B cell (primary cell): ENCODE measurements around the gene CTCFL. TPM values are rescaled to one million over a fixed set of nuclear protein-coding genes. Genes with fewer than 3 reads are reported as not detected.

Experiments used
- ATAC-seq: fragments of 200-7000 bp; cut with Tn5 transposase; one replicate; pipeline ENCODE4 v1.10.0; 2021; ENCODE audit warnings: low read depth, mild to moderate bottlenecking, moderate number of reproducible peaks, moderate library complexity
- CTCF ChIA-PET: fragments of 350-600 bp; sonication (Branson Sonifier 250); formaldehyde crosslinking; loops from one replicate; lab custom pipeline; 2021; ENCODE audit warnings: antibody characterized with exemption, inconsistent platforms; lab: Charles Lee
- POLR2A ChIA-PET: fragments of 350-600 bp; sonication (Branson Sonifier 250); formaldehyde crosslinking; loops from one replicate; lab custom pipeline; 2021; ENCODE audit warnings: antibody characterized with exemption; lab: Charles Lee
- DNase-seq: peaks from one replicate; pipeline ENCODE4 v3.0.0; 2013
- H2AFZ ChIP-seq: 2 replicates; pipeline ENCODE4 v1.6.1; 2012; ENCODE audit warnings: mild to moderate bottlenecking, low read depth, low read length; ENCODE audit not compliant: insufficient read depth, poor library complexity, severe bottlenecking
- H3K27ac ChIP-seq, 2 donors: 1 replicate in 1 of 2; 2 replicates in 1 of 2; pipeline ENCODE4 v1.5.1; 2012 to 2013; ENCODE audit warnings: low read length in 2 of 2, mild to moderate bottlenecking in 2 of 2, moderate library complexity in 1 of 2
- H3K27me3 ChIP-seq, 4 experiments: fragments of 200-600 bp in 1 of 4; sonication (generic) in 1 of 4; replicated peaks in 1 of 4; 1 replicate in 2 of 4; 2 replicates in 2 of 4; pipeline versions ENCODE4 v1.6.1 to v1.7.0; 2013 to 2016; ENCODE audit warnings: low read length in 3 of 4, mild to moderate bottlenecking in 2 of 4, mixed read lengths in 1 of 4, moderate library complexity in 1 of 4; ENCODE audit not compliant: insufficient read depth in 4 of 4, control insufficient read depth in 3 of 4; ENCODE audit errors: control extremely low read depth in 1 of 4
- H3K36me3 ChIP-seq, 2 experiments: replicated peaks in 1 of 2; 1 replicate in 1 of 2; 2 replicates in 1 of 2; pipeline versions ENCODE4 v1.6.1 to v1.7.1; 2013; ENCODE audit warnings: low read length in 1 of 2; ENCODE audit not compliant: insufficient read depth in 2 of 2, control insufficient read depth in 1 of 2; ENCODE audit errors: control extremely low read depth in 1 of 2, extremely low read depth in 1 of 2
- H3K4me1 ChIP-seq, 2 donors: fragments of 200-600 bp in 1 of 2; sonication (generic) in 1 of 2; 1 replicate in 1 of 2; 2 replicates in 1 of 2; pipeline versions ENCODE4 v1.5.1 to v1.6.1; 2013 to 2017; ENCODE audit warnings: low read length in 2 of 2; ENCODE audit not compliant: control insufficient read depth in 2 of 2, insufficient read depth in 2 of 2
- H3K4me2 ChIP-seq: replicated peaks from 2 replicates; pipeline ENCODE3; 2012; ENCODE audit warnings: mild to moderate bottlenecking, low read depth, low read length; ENCODE audit not compliant: poor library complexity, severe bottlenecking
- H3K4me3 ChIP-seq, 5 experiments: fragments of 200-600 bp in 1 of 5; sonication (generic) in 1 of 5; 1 replicate in 3 of 5; 2 replicates in 2 of 5; pipeline versions ENCODE4 v1.5.1 to v1.7.0; 2011 to 2016; ENCODE audit warnings: low read length in 4 of 5, mild to moderate bottlenecking in 4 of 5, low read depth in 2 of 5, control low read depth in 1 of 5, moderate library complexity in 1 of 5; ENCODE audit not compliant: insufficient read depth in 1 of 5; ENCODE audit errors: control extremely low read depth in 1 of 5, extremely low read depth in 1 of 5
- H3K79me2 ChIP-seq: fragments of 200-600 bp; sonication (generic); one replicate; pipeline ENCODE4 v1.6.0; 2016; ENCODE audit warnings: low read length; ENCODE audit not compliant: control insufficient read depth, insufficient read depth
- H3K9ac ChIP-seq: fragments of 200-600 bp; sonication (generic); 2 replicates; pipeline ENCODE4 v1.6.1; 2017; ENCODE audit warnings: mild to moderate bottlenecking, low read length, moderate library complexity
- H3K9me3 ChIP-seq, 3 donors: one replicate each; pipeline versions ENCODE4 v1.6.1 to v1.7.1; 2013; ENCODE audit warnings: low read length in 2 of 3; ENCODE audit not compliant: control insufficient read depth in 2 of 3, insufficient read depth in 1 of 3; ENCODE audit errors: control extremely low read depth in 1 of 3
- H4K20me1 ChIP-seq: 2 replicates; pipeline ENCODE4 v1.6.0; 2012; ENCODE audit warnings: mild to moderate bottlenecking, low read length; ENCODE audit not compliant: insufficient read depth, control insufficient read depth, poor library complexity, severe bottlenecking
- H3K27ac Mint-ChIP-seq: one replicate; pipeline ENCODE4 v1.8.0; 2021; ENCODE audit warnings: mixed read lengths
- H3K27me3 Mint-ChIP-seq: one replicate; pipeline ENCODE4 v1.8.0; 2021; ENCODE audit warnings: mixed read lengths
- H3K4me1 Mint-ChIP-seq: one replicate; pipeline ENCODE4 v1.8.0; 2021; ENCODE audit warnings: mixed read lengths
- H3K4me3 Mint-ChIP-seq: one replicate; pipeline ENCODE4 v1.8.0; 2021; ENCODE audit warnings: mixed read lengths
- H3K9me3 Mint-ChIP-seq: one replicate; pipeline ENCODE4 v1.8.0; 2022; ENCODE audit warnings: mixed read lengths; ENCODE audit not compliant: insufficient read depth
- CTCF ChIP-seq: fragments of 200-600 bp; IDR thresholded peaks from one replicate; pipeline ENCODE4 v1.8.0; 2022; ENCODE audit warnings: antibody characterized with exemption, mild to moderate bottlenecking
- EZH2 ChIP-seq: IDR thresholded peaks from 2 replicates; pipeline ENCODE4 v1.6.1; 2012; ENCODE audit warnings: borderline replicate concordance, low read depth, mild to moderate bottlenecking, moderate library complexity, low read length; ENCODE audit not compliant: insufficient read depth, poor library complexity, severe bottlenecking
- WGBS: methylation state at CpG from one replicate; pipeline ENCODE4 v1.1.5; 2013; ENCODE audit warnings: missing lambda C conversion rate; ENCODE audit not compliant: insufficient coverage; 5-methylcytosine and 5-hydroxymethylcytosine counted together
- intact Hi-C: fragments of 100-400 bp; cut with micrococcal nuclease; formaldehyde crosslinking; loops from one replicate; pipeline ENCODE4 v1.10.0; 2022
- polyA plus RNA-seq: library from polyadenylated mRNA; depleted of rRNA; stranded (reverse); fragments of >200 nt; gene quantifications from 2 replicates; pipeline ENCODE4 v1.2.3, GENCODE V29; 2012
- total RNA-seq, 2 donors: library from RNA; stranded (reverse); fragments of 120-200 nt in 1 of 2; gene quantifications; 1 replicate in 1 of 2; 2 replicates in 1 of 2; pipeline versions ENCODE4 v1.2.3 to v1.2.4, GENCODE V29; 2013 to 2022

CTCFL gene
- total and polyA plus RNA-seq, 2 donors (not counting 1 experiment from before 2014, with no cell fraction given), result not detected

DNA sequence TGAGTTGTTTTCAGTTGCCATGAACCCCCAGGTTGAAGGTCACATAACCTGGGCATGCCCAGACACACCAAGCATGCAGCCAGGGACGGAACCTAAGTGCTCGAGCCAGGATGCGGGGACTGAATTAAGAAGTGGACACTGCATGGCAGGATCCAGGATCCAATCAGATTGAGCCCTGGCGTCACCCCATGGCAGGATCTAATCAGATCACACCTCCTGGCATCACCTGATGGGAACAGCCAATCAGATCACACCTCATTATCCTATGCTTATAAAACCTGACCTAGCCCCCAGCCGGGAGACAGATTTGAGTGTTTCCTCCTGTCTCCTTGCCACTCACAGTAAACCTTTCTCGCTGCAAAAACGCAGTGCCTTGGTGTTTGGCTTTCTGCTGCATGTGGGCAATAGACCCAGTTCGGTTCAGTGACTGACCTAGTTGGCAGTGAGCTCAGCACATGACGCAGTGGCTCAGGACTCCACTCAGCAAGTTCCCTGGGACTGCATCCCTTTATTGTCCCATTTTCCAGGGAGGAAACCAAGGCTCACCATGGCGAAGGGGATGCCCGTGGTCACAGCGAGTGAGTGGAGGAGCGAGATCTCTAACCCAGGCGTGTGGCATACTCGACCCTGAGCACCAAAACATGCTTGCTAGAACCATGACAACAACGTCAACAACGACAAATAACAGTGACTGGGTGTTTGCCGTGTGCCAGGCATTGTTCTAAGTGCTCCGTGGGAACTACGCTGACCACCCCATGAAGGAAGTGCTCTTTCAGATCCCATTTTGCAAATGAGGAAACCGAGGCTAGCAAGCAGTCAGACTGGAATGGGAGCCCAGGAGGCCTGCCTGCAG, 67.5 kb downstream of the CTCFL start:
- ATAC-seq (no peak), DNase-seq (no peak)
- no peak overlapping the region for H3K27ac Mint-ChIP-seq
- H3K4me2 ChIP-seq, result no peak overlapping the region
- ChIA-PET POLR2A (no interaction called here), CTCF (no interaction called here)
- H3K27me3 ChIP-seq, result no peaks in the 10 kb centered on the region
- no peaks in the 10 kb centered on the region for H3K79me2 ChIP-seq
- no peaks in the 10 kb centered on the region for H4K20me1 ChIP-seq
- no peak overlapping the region for H3K9ac ChIP-seq
- H3K27ac ChIP-seq, result no peak overlapping the region
- H3K4me3 Mint-ChIP-seq, result no peak overlapping the region
- no peak for TF ChIP-seq CTCF
- TF ChIP-seq EZH2, result no peak
- 93% methylated on average over 20 of the region's 21 CpGs for WGBS
- intact Hi-C loops, result no loop called here
- H2AFZ ChIP-seq, result no peak overlapping the region
- H3K9me3 ChIP-seq, result peaks cover 0 to 5% (median 0%) of the 10 kb centered on the region in 3 donors
- no peaks in the 10 kb centered on the region for H3K36me3 ChIP-seq
- no peak overlapping the region for H3K4me3 ChIP-seq
- H3K9me3 Mint-ChIP-seq, result no peaks in the 10 kb centered on the region
- no peaks in the 10 kb centered on the region for H3K27me3 Mint-ChIP-seq
- H3K4me1 ChIP-seq, result peaks cover 4 to 24% of the 10 kb centered on the region in 2 donors
- H3K4me1 Mint-ChIP-seq, result peaks cover 24% of the 10 kb centered on the region

DNA sequence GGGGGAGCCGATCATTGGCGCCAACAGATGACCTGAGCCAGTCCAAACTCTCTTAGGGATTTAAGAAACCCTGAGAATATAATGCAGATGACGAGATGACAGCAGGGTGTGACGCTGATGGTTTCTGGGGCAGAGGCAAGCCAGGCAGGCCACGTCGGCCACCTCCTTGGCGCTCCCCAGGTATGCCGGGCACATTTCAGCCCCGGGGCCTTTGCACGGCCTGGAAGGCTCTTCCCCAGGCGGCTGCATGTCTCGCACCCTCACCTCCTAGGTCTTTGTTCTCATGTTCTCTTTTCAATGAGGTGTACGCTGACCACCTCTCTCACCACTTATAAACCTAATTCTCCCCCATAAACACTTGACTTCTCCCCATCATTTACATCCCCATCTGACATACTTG, 68.8 kb downstream of the CTCFL start:
- intact Hi-C loops, result no loop called here
- Histone ChIP-seq H3K27ac (no peak overlapping the region), H3K36me3 (no peaks in the 10 kb centered on the region), H3K4me1 (peaks cover 18 to 38% of the 10 kb centered on the region in 2 donors), H3K9me3 (peaks cover 0 to 5% (median 0%) of the 10 kb centered on the region in 3 donors), H3K4me3 (no peak overlapping the region), H4K20me1 (no peaks in the 10 kb centered on the region), H3K79me2 (no peaks in the 10 kb centered on the region), H3K27me3 (no peaks in the 10 kb centered on the region), H3K9ac (no peak overlapping the region), H2AFZ (no peak overlapping the region), H3K4me2 (no peak overlapping the region)
- H3K4me3 Mint-ChIP-seq, result no peak overlapping the region
- ChIA-PET POLR2A (no interaction called here), CTCF (no interaction called here)
- WGBS, result 100% methylated on average over 11 of the region's 13 CpGs
- peaks cover 37% of the 10 kb centered on the region for H3K4me1 Mint-ChIP-seq
- ATAC-seq, result no peak
- no peak for TF ChIP-seq EZH2
- TF ChIP-seq CTCF, result no peak
- no peaks in the 10 kb centered on the region for H3K27me3 Mint-ChIP-seq
- no peak overlapping the region for H3K27ac Mint-ChIP-seq
- no peak for DNase-seq
- no peaks in the 10 kb centered on the region for H3K9me3 Mint-ChIP-seq
